Astrocyte of the hippocampus (primary cell): ENCODE measurements around the gene NGEF.
"Not testable (repeated sequence)": the region's sequence is repeated elsewhere in the genome, so short reads cannot be mapped to it uniquely, and the experiment has no call there.

ENCODE experiments used
- DNase-seq: peaks from one replicate; pipeline ENCODE4 v3.0.0; 2011; ENCODE audit warnings: low read depth, low spot score

Gene NGEF

DNA sequence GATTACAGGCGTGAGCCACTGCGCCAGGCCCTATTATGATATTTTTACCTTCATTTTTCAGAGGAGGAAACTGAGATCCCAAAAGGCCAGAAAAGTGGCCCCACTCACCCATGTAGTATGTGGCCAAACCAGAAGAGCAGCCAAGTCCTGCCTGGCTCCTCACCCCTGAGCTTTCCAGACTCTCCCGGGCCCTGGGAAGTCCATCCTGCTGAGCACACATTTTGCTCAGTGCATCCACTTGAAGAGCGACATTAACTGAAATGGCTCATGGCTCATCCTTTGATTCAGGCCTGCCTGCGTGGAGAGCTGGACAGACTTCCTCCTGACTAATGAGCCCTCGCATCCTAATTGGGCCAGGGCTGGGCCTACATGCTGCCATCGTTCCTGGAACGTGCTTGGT is 9.5 kb upstream of the NGEF start:
- DNase-seq: no peak

- peak; percentile 26 for DNase-seq
These were observed 8.7 kb upstream of the NGEF start for GRCh38 chr2:233021771-233022170.

- no peak for DNase-seq
These were observed 7.4 kb upstream of the NGEF start for GRCh38 chr2:233020454-233020853.

GRCh38 chr2:233019610-233020009 is 6.6 kb upstream of the NGEF start:
- not testable (repeated sequence) for DNase-seq

GRCh38 chr2:233017947-233018346 is 4.9 kb upstream of the NGEF start:
- DNase-seq: no peak

DNA sequence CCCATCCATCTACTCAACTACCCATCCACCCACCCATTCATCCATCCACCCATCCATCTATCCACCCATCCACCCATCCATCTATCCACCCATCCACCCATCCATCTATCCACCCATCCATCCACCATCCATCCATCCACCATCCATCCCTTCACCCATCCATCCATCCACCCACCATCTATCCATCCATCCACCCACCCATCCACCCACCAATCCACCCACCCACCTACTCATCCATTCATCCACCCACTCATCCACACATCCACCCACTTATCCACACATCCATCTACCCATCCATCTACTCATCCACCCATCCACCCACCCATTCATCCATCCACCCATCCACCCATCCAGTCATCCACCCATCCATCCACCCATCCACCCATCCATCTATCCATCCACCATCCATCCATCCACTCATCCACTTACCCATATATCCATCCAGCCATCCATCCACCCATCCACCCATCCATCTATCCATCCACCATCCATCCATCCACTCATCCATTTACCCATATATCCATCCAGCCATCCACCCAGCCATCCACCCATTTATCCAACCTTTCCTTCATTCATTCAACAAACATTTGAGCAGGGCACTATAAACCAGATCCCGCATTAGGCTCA is 2.1 kb upstream of the NGEF start:
- DNase-seq: no peak

- DNase-seq: no peak
These were observed 594 bp upstream of the NGEF start for GRCh38 chr2:233013650-233014049.

- no peak for DNase-seq
These were observed 620 bp downstream of the NGEF start for GRCh38 chr2:233012301-233012971.

DNA sequence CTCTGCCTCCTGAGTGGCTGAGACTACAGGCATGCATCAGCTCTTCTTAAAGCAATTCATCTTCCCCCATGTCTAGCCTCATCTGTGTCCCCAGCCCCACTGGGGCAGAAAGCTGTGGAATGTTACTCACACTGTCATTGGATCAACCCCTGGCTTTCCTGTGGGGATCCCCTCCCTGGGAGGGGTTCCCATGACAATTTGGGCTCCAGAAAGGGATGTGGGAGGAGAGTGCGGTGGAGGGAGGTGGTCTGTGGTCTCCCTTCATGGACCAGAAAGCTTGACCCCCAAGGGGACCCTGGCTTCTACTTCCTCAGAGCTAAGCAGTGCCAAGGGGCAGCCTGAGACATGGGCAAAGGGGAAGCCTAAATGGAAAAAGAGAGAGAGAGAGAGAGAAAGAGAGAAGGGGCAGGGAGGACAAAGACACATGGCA is 1.3 kb downstream of the NGEF start:
- DNase-seq: no peak

DNA sequence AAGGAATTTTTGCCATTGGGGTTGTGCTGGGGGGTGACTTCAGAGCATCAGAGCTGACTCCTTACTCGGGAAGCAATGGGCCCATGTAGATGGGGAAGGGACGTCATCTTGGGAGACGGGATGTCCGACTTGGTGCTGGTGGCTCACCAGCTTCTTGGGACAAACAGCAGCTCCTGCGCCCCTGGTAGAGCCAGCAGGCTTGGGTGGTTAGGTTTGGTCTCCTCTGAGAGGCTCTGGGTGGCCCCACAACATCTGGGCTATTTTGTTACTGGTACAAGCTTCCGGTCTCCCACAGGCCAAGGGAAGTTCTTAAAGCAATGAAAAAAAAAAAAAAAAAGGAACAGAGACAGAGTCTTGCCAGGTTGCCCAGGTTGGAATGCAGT is 1.8 kb downstream of the NGEF start:
- DNase-seq: no peak

GRCh38 chr2:233010569-233011267 is 2.3 kb downstream of the NGEF start:
- no peak for DNase-seq

GRCh38 chr2:233009661-233010060 is 3.4 kb downstream of the NGEF start:
- no peak for DNase-seq

DNA sequence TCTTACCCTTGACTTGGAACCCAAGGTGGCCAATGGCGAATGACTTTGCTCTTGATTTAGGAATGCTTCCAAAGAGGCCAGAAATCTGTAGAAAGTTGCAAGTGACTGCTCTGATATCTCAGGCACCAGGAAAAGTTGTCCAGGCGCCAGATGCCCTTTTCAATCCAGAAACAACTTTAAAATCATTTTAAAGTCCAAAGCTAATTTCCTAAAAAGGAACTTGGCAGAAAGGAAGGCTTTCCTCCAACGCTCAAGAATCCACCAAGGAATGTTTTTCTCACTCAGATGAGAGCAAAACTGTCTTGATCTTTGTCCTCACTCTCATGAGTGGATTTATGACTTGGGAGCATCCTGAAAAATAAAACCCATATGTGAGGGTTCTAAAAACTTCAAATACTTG is 5.3 kb downstream of the NGEF start:
- DNase-seq: peak; percentile 35

- DNase-seq: no peak
These were observed 5.8 kb downstream of the NGEF start for GRCh38 chr2:233007270-233007669.

GRCh38 chr2:233006648-233007047 is 6.4 kb downstream of the NGEF start:
- DNase-seq: no peak

GRCh38 chr2:233005096-233005495 is 8.0 kb downstream of the NGEF start:
- no peak for DNase-seq

GRCh38 chr2:233003658-233004555 is 9.1 kb downstream of the NGEF start:
- DNase-seq: no peak

- no peak for DNase-seq
These were observed 10.0 kb downstream of the NGEF start for GRCh38 chr2:233002829-233003657.

GRCh38 chr2:233000886-233001750 is 11.9 kb downstream of the NGEF start:
- no peak for DNase-seq

DNA sequence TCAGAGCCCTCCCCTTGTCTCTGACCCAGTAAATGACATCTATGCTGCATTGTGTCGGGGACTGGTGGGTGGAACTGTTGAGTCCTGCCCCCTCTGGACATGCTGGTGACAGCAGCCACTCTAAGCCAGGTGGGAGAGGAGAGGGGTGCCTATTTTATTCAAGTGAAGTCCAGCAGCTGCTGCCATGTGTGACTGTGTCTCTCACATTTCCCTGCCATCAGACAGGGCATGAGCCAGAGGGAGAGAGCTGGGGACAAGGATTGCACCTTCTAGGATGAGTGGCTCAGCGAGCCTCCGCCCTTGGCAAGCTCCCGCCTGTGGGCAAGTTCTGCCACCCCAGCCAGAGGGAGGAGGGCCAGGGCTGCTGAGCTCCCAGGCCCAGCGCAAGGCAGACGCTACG is 13.7 kb downstream of the NGEF start:
- no peak for DNase-seq
